A549 (cell line): ENCODE data around the gene MAP3K5.

Experiments
- FOXS1 ChIP-seq: fragments of 250-450 bp; sonication (Bioruptor Pico); IDR thresholded peaks from 2 replicates; pipeline ENCODE4 v1.5.0; 2020; ENCODE audit warnings: mild to moderate bottlenecking, moderate library complexity
- HOXB13 ChIP-seq: fragments of 250-450 bp; sonication (Bioruptor Pico); IDR thresholded peaks from 2 replicates; pipeline ENCODE4 v1.5.0; 2020; ENCODE audit warnings: low read depth, mild to moderate bottlenecking, moderate library complexity
- JUN ChIP-seq, 2 experiments: fragments of >200 bp; sonication (Bioruptor Twin); formaldehyde crosslinking; IDR thresholded peaks; 2 replicates in 1 of 2; 3 replicates in 1 of 2; pipeline ENCODE4 v1.6.1; 2016 to 2017

DNA sequence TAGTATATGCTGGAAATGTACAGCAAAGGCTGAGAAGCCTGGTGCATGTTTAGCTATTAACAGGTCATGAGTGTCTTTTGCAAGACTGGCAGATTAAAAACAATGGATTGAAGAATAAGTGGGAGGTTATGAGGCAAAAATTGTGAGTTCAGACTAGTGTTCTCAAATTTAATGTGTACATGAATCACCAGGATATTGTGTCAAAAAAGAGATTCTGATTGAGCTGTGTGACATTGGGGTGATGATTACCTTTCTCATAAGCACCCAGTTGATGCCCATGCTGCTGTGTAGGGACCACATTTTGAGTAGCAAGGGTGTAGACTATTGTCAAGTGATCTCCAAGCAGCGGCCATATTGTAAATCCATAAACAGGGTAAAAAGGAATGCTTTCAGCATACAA is 44.8 kb downstream of the MAP3K5 start:
- no peak for TF ChIP-seq JUN (IDR thresholded peaks at IDR 0.05)
- TF ChIP-seq FOXS1 (CRISPR knock-in tag), result no peak
- TF ChIP-seq HOXB13, result no peak
